IPS DF 6.9 (cell line): ENCODE data around the gene LRRC23.
A peak's percentile ranks its signal among the peaks of the same experiment; 100 is the strongest.
"Not testable (repeated sequence)": the region's sequence is repeated elsewhere in the genome, so short reads cannot be mapped to it uniquely, and the experiment has no call there.

Experiments
- DNase-seq: peaks from one replicate; pipeline ENCODE4 v3.0.0-alpha.2; 2013; ENCODE audit warnings: low read depth, low spot score
- H3K27ac ChIP-seq: one replicate; pipeline ENCODE4 v1.5.1; 2013; ENCODE audit warnings: low read length, control low read depth
- H3K27me3 ChIP-seq: 2 replicates; pipeline ENCODE4 v1.6.1; 2013; ENCODE audit warnings: mild to moderate bottlenecking, low read length; ENCODE audit not compliant: control insufficient read depth, insufficient read depth
- H3K36me3 ChIP-seq: 2 replicates; pipeline ENCODE4 v1.6.1; 2013; ENCODE audit warnings: low read length; ENCODE audit not compliant: control insufficient read depth, insufficient read depth
- H3K4me1 ChIP-seq: 2 replicates; pipeline ENCODE4 v1.6.1; 2013; ENCODE audit warnings: low read length; ENCODE audit not compliant: control insufficient read depth, insufficient read depth
- H3K4me3 ChIP-seq: 2 replicates; pipeline ENCODE4 v1.5.1; 2013; ENCODE audit warnings: mild to moderate bottlenecking, low read length
- H3K9me3 ChIP-seq: 2 replicates; pipeline ENCODE4 v1.6.1; 2013; ENCODE audit warnings: low read length, inconsistent platforms; ENCODE audit not compliant: control insufficient read depth, insufficient read depth
- whole genome bisulfite sequencing: extraction: QIAGEN DNeasy Blood & Tissue Kit; methylation state at CpG from one replicate; pipeline ENCODE4 v1.1.7; 2013; ENCODE audit warnings: mixed read lengths, missing lambda C conversion rate; ENCODE audit not compliant: insufficient read length, insufficient coverage; 5-methylcytosine and 5-hydroxymethylcytosine counted together

LRRC23 gene

GRCh38 chr12:6904280-6905276 lies at the start of gene LRRC23:
Gene LRRC23, plus strand, starts transcription at chr12:6904822. Its CDS starts 812 bp downstream, at chr12:6905634.
- Histone ChIP-seq H3K4me3 (peak within 1 kb of the TSS; percentile 22; the same call in 1 of the 2 replicates), H3K4me1 (no peaks in the 10 kb centered on the region; the same call in 1 of the 2 replicates), H3K9me3 (no peaks in the 10 kb centered on the region), H3K27me3 (no peaks in the 10 kb centered on the region), H3K36me3 (no peaks in the 10 kb centered on the region), H3K27ac (no peak within 1 kb of the TSS)
- WGBS: no CpG with 5 or more reads among the region's 34 CpGs
- DNase-seq: peak; percentile 99

GRCh38 chr12:6855322-6855721 lies 49.3 kb upstream of the LRRC23 start:
- no CpG with 5 or more reads among the region's 14 CpGs for WGBS
- no peak overlapping the region for H3K4me3 ChIP-seq
- DNase-seq: no peak
- H3K27me3 ChIP-seq: no peaks in the 10 kb centered on the region
- no peaks in the 10 kb centered on the region for H3K9me3 ChIP-seq
- H3K4me1 ChIP-seq: peaks cover 2% of the 10 kb centered on the region; the same call in 1 of the 2 replicates
- no peak overlapping the region for H3K27ac ChIP-seq
- H3K36me3 ChIP-seq: peaks cover 28% of the 10 kb centered on the region; the same call in 1 of the 2 replicates

- H3K36me3 ChIP-seq: peaks cover 42% of the 10 kb centered on the region
- no CpG with 5 or more reads among the region's 2 CpGs for WGBS
Observed at GRCh38 chr12:6858799-6859198, 45.8 kb upstream of the LRRC23 start.

GRCh38 chr12:6860116-6860515 lies 44.5 kb upstream of the LRRC23 start:
- no CpG with 5 or more reads among the region's 9 CpGs for WGBS
- H3K27ac ChIP-seq: no peak overlapping the region
- no peaks in the 10 kb centered on the region for H3K9me3 ChIP-seq
- H3K36me3 ChIP-seq: peaks cover 52% of the 10 kb centered on the region
- H3K27me3 ChIP-seq: no peaks in the 10 kb centered on the region
- H3K4me3 ChIP-seq: no peak overlapping the region
- DNase-seq: no peak
- H3K4me1 ChIP-seq: no peaks in the 10 kb centered on the region

More at GRCh38 chr12:6858799-6859198, 45.8 kb upstream of the LRRC23 start:
- H3K27me3 ChIP-seq: no peaks in the 10 kb centered on the region
- no peaks in the 10 kb centered on the region for H3K9me3 ChIP-seq
- DNase-seq: no peak
- H3K27ac ChIP-seq: no peak overlapping the region
- H3K4me3 ChIP-seq: no peak overlapping the region
- no peaks in the 10 kb centered on the region for H3K4me1 ChIP-seq

- Histone ChIP-seq H3K36me3 (peaks cover 46% of the 10 kb centered on the region), H3K9me3 (no peaks in the 10 kb centered on the region), H3K4me3 (no peak overlapping the region), H3K27ac (no peak overlapping the region), H3K4me1 (peaks cover 1% of the 10 kb centered on the region), H3K27me3 (no peaks in the 10 kb centered on the region)
- no peak for DNase-seq
- WGBS: no CpG with 5 or more reads among the region's 7 CpGs
Observed at GRCh38 chr12:6860942-6861341, 43.7 kb upstream of the LRRC23 start.

- DNase-seq: no peak
- WGBS: no CpG with 5 or more reads among the region's 9 CpGs
- H3K36me3 ChIP-seq: peaks cover 41% of the 10 kb centered on the region
Observed at GRCh38 chr12:6861391-6861790, 43.2 kb upstream of the LRRC23 start.

GRCh38 chr12:6863033-6863432 lies 41.6 kb upstream of the LRRC23 start:
- no CpG with 5 or more reads among the region's 11 CpGs for WGBS
- Histone ChIP-seq H3K27ac (no peak overlapping the region), H3K9me3 (no peaks in the 10 kb centered on the region), H3K36me3 (peaks cover 34% of the 10 kb centered on the region), H3K4me1 (peaks cover 4% of the 10 kb centered on the region), H3K4me3 (no peak overlapping the region), H3K27me3 (no peaks in the 10 kb centered on the region)
- no peak for DNase-seq

More at GRCh38 chr12:6861391-6861790, 43.2 kb upstream of the LRRC23 start:
- H3K9me3 ChIP-seq: no peaks in the 10 kb centered on the region
- H3K4me1 ChIP-seq: peaks cover 3% of the 10 kb centered on the region
- H3K4me3 ChIP-seq: no peak overlapping the region
- H3K27ac ChIP-seq: no peak overlapping the region
- no peaks in the 10 kb centered on the region for H3K27me3 ChIP-seq

GRCh38 chr12:6863586-6864321 lies 40.9 kb upstream of the LRRC23 start:
- H3K4me1 ChIP-seq: peaks cover 4% of the 10 kb centered on the region
- no peak overlapping the region for H3K27ac ChIP-seq
- no peaks in the 10 kb centered on the region for H3K9me3 ChIP-seq
- DNase-seq: no peak
- no peak overlapping the region for H3K4me3 ChIP-seq
- no CpG with 5 or more reads among the region's 16 CpGs for WGBS
- peaks cover 29% of the 10 kb centered on the region for H3K36me3 ChIP-seq
- H3K27me3 ChIP-seq: no peaks in the 10 kb centered on the region

GRCh38 chr12:6865307-6865706 lies 39.3 kb upstream of the LRRC23 start:
- not testable (repeated sequence) for H3K9me3 ChIP-seq, H3K4me3 ChIP-seq, H3K27ac ChIP-seq, H3K4me1 ChIP-seq, DNase-seq, H3K27me3 ChIP-seq
- H3K36me3 ChIP-seq: peaks cover 32% of the 10 kb centered on the region
- WGBS: no CpG with 5 or more reads among the region's 5 CpGs

GRCh38 chr12:6866163-6866919 lies 38.3 kb upstream of the LRRC23 start:
- DNase-seq: no peak
- H3K36me3 ChIP-seq: peaks cover 31% of the 10 kb centered on the region
- no CpG with 5 or more reads among the region's 19 CpGs for WGBS
- H3K9me3 ChIP-seq: no peaks in the 10 kb centered on the region
- H3K4me3 ChIP-seq: no peak overlapping the region; the same call in 1 of the 2 replicates
- peaks cover 9% of the 10 kb centered on the region for H3K4me1 ChIP-seq
- H3K27me3 ChIP-seq: no peaks in the 10 kb centered on the region
- no peak overlapping the region for H3K27ac ChIP-seq
